ENCODE data around the gene SLC22A16.
"Not testable (repeated sequence)": the region's sequence is repeated elsewhere in the genome, so short reads cannot be mapped to it uniquely, and the experiment has no call there.

SLC22A16 gene, protein sequence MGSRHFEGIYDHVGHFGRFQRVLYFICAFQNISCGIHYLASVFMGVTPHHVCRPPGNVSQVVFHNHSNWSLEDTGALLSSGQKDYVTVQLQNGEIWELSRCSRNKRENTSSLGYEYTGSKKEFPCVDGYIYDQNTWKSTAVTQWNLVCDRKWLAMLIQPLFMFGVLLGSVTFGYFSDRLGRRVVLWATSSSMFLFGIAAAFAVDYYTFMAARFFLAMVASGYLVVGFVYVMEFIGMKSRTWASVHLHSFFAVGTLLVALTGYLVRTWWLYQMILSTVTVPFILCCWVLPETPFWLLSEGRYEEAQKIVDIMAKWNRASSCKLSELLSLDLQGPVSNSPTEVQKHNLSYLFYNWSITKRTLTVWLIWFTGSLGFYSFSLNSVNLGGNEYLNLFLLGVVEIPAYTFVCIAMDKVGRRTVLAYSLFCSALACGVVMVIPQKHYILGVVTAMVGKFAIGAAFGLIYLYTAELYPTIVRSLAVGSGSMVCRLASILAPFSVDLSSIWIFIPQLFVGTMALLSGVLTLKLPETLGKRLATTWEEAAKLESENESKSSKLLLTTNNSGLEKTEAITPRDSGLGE

DNA sequence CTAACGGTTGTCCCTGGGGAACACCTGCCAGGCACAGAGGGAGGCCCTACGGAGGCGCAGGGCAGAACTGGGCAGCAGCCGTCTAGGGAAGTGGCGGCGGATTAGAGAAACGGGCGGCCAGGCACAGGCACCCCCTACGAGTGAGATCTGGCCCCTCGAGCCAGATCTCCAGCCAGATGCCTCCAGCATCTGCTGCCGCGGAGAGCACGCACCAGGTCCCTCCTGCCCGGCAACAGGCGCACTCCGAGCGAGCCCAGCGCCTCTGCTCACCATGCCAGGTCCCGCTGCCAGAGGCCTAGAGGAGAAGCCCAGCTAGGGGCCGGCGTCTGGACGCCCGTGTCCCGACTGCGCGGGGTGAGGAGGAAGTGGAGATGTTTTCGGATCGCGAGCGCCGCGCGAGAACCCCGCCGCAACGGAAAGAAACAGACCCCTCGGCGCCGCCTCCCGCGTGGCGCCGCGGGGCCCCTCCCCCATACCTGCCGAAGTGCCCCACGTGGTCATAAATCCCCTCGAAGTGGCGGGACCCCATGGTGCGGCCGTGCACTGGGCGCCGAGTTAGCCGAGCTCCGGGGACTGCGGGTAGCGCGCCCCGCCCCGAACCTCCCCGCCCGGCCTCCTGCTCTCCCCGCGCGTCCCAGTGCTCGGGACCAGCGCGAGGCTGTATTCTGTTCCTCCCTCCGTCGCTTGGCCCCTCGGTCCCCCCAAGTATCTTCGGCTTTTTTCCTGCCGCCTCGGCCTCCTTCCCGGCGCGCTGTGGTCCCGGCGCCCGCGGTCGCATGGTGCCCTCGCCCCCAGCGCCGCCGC is at the start of gene SLC22A16:
SLC22A16 (minus strand) TSS at position 568 of the 804 bp plus-strand sequence; CDS start at position 529, 39 bp downstream.
- DNase-seq (ENCODE audit: low spot score): peak; percentile 54

DNA sequence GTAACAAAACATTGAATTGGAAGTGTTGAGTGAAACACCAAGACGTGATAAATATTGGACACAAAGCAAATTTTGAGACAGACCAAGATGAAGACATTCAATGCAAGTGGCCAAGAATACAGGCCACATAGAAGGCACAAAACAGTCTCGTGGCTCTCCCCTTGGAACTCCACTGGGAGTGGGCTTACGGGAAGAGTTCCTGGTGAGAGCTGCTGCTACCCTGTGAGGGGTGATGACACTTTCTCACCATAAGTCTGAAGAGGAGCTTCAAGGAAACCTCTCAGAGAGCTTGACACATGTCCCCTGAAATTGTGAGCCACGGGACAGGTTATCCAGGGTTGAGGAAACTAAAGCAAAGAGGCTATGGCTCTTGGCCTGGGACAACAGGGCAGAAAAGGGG is 48.6 kb upstream of the SLC22A16 start:
- DNase-seq (ENCODE audit: low spot score): no peak

DNA sequence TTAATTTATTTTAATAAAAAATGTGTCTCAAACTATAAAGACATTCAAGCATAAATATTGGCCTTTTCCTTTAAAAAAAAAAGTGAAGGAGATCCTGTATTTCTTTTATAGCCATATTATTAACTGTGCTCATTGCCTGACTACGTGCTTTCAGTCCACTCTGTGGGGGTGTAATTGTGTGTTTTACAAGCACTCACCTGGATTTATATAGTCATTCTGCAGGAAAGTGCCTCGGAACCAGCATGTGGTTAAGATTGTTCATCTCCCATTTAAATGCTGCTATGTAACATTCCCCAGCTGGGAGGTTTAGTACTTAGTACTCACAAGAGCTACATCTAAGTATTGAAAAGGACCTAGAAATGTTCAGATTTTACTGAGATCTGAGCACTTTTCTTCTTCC is 47.9 kb upstream of the SLC22A16 start:
- DNase-seq (ENCODE audit: low spot score): no peak

DNA sequence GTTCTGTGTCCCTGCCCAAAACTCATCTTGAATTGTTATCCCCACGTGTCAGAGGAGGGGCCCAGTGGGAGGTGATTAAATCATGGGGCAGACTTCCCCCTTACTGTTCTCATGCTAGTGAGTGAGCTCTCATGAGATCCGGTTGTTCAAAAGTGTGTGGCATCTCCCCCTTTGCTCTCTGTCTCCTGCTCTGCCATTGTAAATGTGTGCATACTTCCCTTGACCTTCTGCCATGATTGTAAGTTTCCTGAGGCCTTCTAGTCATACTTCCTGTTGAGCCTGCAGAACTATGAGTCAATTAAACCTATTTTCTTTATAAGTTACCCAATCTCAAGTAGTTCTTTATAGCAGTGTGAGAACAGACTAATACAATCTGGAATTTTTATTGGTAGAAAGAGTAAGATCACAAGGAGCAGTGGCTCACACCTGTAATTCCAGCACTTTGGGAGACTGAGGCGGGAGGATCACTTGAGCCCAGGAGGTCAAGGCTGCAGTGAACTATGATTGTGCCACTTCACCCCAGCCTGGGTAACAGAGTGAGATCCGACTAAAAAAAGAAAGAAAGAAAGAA is 47.1 kb upstream of the SLC22A16 start:
- DNase-seq (ENCODE audit: low spot score): no peak

DNA sequence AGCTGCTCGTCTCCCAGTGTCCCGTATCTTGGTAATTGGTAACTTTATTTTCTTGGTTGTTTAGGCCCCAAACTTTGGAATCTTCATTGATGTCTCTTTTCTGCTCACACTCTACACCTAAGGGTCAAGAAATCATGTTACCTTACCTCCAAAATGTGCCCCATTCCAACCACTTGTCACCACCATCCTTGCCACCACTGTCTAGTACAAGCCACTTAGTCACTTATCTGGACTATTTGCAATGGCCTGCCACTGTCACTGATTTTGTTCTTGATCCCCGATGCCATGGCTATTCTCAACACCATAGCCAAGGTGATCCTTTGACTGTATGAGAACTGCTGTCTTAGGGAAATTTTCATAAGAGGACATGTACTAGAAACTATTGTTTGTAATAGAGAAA is 46.0 kb upstream of the SLC22A16 start:
- no peak for DNase-seq (ENCODE audit: low spot score)

DNA sequence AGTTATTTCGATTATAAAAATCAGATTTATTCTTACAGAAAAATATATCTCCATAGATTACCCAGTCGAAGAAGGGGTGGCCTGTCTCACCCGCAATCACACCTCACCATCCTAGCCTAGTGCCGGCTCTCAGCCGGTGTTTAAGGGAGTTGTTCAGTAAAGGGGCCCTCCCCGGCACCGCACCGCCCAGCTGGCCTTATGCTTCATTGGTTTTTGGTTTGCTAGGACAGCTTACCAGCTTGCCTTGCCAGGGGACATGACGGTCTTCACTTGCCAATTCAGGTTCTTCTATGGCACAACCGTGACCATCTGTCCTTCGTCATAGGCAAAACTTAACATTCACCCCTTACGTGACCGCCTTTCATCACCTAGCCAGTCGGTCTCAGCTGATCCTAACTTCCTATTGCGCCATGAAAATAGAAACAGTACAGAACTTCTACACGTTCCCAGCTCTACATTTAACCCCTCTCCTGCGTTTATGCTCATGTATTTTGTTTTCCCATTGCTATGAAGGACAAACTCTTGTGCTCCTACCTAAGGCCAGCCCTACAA is 44.7 kb upstream of the SLC22A16 start:
- no peak for DNase-seq (ENCODE audit: low spot score)

DNA sequence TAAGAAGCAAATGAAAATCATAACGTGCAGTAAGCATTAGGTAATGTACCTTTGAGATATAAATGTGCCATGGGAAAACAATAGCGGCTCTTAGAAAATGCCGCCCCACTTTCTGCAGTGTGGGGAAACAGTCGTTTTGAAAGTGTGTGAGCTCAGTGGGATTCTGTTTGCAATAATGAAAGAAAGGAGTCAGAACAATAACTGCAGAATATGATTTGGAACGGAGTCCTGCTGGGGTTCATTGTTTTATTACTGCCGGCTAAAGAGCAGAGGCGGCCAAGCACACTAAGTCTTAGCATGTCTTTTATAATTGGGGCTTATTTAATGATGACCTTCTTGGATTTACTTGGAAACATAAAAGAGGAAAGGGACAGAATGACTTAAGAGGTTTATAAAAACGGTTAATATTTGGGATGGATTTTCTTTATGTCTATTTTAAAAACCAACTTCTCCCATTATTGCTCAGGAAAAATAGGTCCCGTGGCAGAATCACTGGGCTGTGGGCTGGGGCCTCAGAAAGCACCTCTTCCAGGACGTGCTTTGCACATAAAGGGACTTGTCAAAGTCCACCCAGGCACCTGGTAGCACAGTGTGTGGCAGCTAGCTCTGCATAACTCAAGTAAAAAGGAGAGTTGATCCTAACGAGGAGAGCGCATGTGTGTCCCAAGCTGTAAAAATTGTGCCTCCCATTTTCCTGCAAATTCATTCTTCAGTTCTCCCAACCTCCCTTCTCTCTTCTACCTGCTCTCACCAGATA is 44.0 kb upstream of the SLC22A16 start:
- no peak for DNase-seq (ENCODE audit: low spot score)

DNA sequence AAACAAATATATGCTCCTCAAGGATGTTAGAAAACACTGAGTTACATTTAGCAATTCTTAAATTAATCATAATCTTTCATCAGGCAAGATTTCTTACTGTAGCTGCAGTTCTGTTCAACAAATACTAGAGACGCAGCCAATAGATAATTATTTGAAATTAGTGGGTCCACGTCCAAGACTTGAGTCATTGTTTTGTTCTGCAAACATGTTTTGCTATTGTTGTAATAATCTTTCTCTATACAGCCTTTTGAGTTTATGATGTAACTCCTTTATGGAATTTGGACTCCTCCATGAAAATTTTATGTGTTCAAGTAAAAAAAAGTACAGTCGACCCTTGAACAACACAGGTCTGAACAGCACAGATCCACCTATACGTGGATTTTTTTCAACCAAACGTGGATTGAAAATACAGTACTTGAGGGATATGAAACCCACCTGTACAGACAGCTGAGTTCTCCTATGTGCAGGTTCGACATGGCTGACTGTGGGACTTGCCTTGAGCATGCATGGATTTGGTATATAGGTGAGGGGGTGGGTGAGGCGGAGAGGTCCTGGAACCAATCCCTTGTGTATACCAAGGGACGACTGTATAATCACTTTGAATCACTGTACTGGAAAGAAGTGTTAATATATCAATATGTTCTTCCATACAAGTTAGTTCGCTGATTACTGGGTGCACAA is 41.3 kb upstream of the SLC22A16 start:
- DNase-seq (ENCODE audit: low spot score): no peak

DNA sequence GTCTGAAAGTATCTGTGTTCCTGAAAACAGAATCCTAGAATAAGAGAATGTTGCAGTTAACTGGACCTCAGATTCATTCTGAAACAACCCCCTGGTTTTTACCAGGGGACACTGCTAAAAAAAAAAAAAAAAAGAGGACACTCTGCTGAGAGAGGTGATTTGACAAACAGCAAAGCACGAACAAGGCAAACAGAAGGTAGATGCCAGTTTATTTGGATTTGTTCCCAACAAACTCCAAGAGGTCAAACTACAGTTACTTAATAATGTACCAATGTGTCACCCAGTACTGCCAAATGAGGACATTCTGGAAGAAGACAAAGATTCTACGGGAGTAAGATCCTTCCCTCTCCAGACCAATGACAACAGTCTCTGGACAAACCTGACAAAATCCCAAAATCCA is 40.6 kb upstream of the SLC22A16 start:
- DNase-seq (ENCODE audit: low spot score): no peak

DNA sequence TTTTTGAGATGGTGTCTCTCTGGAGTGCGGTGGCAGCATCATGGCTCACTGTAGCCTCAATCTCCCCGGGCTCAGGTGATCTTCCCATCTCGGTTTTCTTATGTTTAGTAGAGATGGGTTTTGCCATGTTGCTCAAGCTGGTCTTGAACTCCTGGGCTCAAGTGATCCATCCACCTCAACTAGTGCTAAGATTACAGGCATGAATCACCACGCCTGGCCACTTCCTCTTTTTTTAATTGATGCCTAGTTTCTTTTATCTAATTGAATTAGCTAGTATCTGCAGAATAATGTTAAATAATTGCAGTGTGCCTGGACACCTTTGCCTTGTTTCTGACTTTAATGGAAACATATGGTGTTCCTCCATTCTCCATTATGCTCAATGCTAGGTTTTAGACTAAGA is 38.4 kb upstream of the SLC22A16 start:
- DNase-seq (ENCODE audit: low spot score): no peak

DNA sequence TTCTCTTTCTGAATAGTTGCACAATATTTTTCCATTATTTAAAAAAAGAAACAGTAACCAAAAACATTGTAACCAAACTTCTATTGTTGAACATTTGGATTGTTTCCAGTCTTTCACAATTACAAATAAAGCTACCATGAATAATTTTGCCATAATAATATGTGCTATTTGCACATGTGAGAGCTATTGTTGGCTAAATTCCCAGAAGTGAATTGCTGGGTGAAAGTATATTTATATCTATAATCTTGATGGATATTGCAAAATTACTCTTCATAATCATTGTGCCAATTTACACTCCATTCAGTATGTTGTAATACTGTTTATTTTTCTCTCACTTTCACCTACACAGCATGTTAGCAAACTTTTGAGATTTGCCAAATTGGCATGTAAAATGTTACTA is 36.6 kb upstream of the SLC22A16 start:
- no peak for DNase-seq (ENCODE audit: low spot score)

DNA sequence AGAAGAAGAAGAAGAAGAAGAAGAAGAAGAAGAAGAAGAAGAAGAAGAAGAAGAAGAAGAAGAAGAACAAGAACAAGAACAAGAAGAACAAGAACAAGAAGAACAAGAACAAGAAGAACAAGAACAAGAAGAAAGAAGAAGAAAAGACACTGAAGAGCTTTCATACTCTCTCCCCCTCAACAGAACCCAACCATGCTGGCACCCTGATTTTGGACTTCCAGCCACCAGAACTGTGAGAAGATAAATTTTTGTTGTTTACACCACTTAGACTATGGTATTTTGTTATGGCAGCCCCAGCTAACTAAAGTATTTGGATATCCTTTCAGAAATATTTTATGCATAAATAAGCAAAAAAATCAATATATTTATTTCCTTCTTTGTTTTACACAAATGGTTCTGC is 36.1 kb upstream of the SLC22A16 start:
- not testable (repeated sequence) for DNase-seq (ENCODE audit: low spot score)

DNA sequence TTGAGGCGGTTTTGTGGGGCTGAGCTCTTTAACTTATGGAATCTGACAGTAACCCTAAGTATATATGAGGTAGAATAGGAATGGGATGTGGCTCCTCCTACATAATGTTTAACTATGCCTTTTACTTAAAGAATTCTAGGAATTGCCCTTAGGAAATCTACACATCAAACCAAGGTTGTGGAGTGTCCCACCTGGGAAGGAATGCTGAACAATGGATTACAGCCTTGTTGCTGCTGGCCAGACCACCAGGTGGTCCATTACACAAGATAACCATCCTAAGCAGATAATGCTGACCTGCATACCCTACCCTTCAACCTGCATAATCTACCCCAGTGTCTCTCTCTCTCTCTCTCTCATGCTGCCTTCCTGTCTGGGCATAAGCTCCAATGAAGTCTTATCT is 35.0 kb upstream of the SLC22A16 start:
- no peak for DNase-seq (ENCODE audit: low spot score)

DNA sequence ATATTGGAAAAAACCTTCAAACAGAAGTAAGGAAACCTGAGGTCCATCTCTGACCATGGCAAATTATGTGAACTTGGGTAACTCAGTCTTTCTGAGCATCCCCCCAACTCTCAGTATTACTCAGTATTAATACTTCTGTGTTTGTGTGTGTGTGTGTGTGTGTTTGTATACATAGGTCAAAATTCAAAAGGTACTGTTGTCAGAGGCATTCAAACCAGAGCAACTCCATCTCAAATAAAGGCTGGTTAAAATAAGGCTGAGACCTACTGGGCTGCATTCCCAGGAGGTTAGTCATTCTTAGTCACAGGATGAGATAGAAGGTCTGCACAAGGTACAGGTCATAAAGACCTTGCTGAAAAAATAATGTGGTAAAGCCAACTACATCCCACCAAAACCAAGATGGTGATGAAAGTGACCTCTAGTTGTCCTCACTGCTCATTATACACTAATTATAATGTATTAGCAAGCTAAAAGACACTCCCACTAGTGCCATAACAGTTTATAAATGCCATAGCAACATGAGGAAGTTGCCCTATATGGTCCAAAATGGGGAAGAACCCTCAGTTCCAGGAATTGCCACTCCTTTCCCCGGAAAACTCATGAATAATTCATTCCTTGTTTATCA is 33.3 kb upstream of the SLC22A16 start:
- no peak for DNase-seq (ENCODE audit: low spot score)

DNA sequence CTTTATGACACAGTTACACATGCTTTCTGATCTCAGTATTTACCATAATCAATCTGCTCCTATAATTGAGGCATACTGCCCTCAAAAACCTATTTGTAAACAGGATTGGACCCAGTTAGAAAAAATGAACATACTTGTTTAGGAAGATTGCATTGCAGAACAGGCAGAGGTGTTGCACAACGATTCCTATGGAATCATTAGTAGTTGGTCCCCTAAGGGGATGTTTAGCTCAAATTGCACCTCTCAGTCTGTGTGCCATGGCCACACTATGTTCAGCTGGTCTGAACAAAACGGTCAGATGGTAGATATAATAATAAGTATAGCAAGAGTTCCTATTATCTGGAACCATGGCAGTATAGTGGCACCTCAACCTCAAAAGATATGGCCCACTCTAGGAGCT is 28.5 kb upstream of the SLC22A16 start:
- not testable (repeated sequence) for DNase-seq (ENCODE audit: low spot score)

DNA sequence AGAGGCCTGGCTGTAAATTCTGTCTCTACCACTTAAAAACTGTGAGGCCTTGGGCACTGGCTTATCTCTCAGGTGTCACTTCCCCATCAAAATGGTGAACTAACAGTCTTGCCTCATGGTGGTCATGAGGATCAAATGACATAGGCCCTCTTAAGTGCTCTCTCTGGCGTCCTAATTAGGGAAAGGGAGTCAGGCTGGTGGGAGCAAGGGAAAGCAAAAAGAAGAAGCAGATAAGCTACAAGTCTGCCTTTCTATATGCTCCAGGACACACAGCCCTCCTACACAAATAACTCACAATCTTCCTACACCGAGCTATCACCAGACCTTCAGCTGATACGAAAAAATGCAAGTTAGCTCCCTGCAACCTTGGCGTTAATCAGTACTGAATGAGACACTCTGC is 19.5 kb upstream of the SLC22A16 start:
- no peak for DNase-seq (ENCODE audit: low spot score)

DNA sequence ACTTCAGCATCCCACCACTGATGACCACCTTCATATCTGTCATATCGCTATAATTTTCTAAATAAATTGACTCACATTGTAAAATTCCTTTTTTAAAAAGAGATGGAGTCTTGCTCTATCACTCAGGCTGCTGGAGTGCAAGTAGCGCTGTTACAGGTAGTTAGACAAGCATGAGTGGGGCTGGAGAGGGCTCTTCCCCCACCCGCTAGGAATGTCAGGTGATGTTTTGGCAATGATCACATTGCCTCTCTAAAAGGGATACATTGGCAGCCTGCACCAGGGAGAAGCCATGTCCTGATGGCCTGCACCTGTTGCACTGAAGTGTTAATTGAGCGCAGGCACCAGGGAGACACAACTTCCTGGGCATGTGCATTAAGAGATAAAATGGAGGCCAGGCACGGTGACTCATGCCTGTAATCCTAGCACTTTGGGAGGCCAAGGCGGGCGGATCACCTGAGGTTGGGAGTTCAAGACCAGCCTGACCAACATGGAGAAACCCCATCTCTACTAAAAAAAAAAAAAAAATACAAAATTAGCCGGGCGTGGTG is 16.9 kb upstream of the SLC22A16 start:
- DNase-seq (ENCODE audit: low spot score): no peak

DNA sequence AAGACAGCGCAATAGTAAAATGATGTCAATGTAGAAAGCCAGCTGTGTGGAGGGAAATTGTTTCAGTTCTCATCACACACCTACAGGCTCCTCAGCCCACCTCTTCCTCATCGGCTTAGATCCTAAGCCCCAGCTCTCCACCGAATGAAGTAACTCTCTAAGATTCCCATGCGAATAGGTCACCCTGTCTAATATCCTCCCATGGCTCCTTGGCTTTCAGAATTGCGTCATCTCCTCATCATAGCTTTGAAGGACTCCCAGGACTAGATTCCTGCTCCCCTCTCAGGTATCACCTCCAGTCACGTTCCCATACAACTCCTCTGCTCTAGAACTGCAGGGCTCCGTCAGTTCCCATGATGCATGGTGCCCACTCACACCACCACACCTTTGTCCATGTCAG is 16.2 kb upstream of the SLC22A16 start:
- no peak for DNase-seq (ENCODE audit: low spot score)

DNA sequence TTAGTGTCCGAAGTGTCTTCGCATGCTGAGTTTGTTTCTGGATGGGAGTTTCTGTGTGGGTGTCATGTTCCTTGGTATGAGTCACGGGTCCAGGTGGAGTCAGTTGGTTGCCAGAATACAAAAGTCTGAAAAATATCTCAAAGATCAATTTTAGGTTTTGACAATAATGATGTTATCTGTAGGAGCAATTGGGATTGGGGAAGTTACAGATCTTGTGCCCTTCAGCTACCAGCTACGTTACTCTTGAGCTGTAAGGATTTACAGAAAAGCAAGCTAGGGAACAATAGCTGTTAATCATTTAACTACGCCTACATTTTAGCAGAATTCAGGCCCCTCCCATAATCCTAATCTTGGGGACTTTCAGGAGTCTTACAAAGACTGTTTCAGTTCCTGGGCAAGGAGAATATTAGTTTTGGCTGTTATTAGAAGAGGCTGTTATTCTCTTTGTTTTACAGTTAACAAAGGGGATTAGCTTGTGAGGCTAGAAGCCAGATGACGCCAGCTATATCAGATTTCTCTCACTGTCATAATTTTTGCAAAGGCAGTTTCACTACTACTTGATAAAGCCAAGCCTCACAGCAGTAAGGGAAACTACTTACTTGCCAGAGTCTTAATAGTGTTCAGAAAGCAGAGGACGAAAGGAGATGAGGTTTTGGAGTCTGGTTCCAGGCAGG is 15.4 kb upstream of the SLC22A16 start:
- no peak for DNase-seq (ENCODE audit: low spot score)

DNA sequence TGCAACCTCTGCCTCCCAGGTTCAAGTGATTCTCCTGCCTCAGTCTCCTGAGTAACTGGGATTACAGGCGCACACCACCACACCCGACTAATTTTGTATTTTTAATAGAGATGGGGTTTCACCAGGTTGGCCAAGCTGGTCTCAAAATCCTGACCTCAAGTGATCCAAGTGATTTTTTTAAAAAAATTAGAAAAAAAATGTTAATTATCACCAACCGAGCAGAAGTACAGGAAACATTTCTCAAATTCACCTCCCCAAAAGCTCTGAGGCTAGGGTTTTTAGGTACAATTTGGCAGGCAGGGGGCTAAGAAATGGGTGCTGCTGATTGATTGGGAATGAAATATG is 14.9 kb upstream of the SLC22A16 start:
- no peak for DNase-seq (ENCODE audit: low spot score)

Data from hematopoietic multipotent progenitor cell treated with erythropoietin and hydrocortisone succinate and interleukin-3 and kit ligand, for 17 days (in vitro differentiated cells).